Neural progenitor cell (in vitro differentiated cells): Measurements from ENCODE around the gene NT5DC3. TPM values are rescaled to one million over a fixed set of nuclear protein-coding genes. Genes with fewer than 3 reads are reported as not detected.

Experiments used
- DNase-seq: peaks from one replicate; pipeline ENCODE4 v3.0.0-alpha.2; 2016; ENCODE audit warnings: low spot score
- H2AFZ ChIP-seq: fragments of 200-600 bp; sonication (generic); replicated peaks from 2 replicates; pipeline ENCODE4 v1.6.1; 2016; ENCODE audit warnings: antibody characterized with exemption
- H3F3A ChIP-seq: fragments of 200-600 bp; sonication (generic); 2 replicates; pipeline ENCODE4 v1.6.1; 2016; ENCODE audit warnings: antibody characterized with exemption, low read depth
- H3K27ac ChIP-seq: fragments of 200-600 bp; sonication (generic); 2 replicates; pipeline ENCODE4 v1.5.1; 2016; ENCODE audit warnings: mild to moderate bottlenecking
- H3K27me3 ChIP-seq: fragments of 200-600 bp; sonication (generic); 2 replicates; pipeline ENCODE4 v1.6.1; 2016; ENCODE audit warnings: mild to moderate bottlenecking, moderate library complexity
- H3K36me3 ChIP-seq: fragments of 200-600 bp; sonication (generic); 2 replicates; pipeline ENCODE4 v1.5.1; 2016
- H3K4me1 ChIP-seq: fragments of 200-600 bp; sonication (generic); 2 replicates; pipeline ENCODE4 v1.6.1; 2016; ENCODE audit warnings: mixed run types
- H3K4me2 ChIP-seq: fragments of 200-600 bp; sonication (generic); 2 replicates; pipeline ENCODE4 v1.6.1; 2016
- H3K4me3 ChIP-seq: fragments of 200-600 bp; sonication (generic); 2 replicates; pipeline ENCODE4 v1.5.1; 2016
- H3K79me2 ChIP-seq: fragments of 200-600 bp; sonication (generic); 2 replicates; pipeline ENCODE4 v1.6.1; 2016; ENCODE audit warnings: low read depth
- H3K9ac ChIP-seq: fragments of 200-600 bp; sonication (generic); 2 replicates; pipeline ENCODE4 v1.6.1; 2016
- H3K9me3 ChIP-seq: fragments of 200-600 bp; sonication (generic); 2 replicates; pipeline ENCODE4 v1.5.1; 2016; ENCODE audit warnings: low read depth
- H4K20me1 ChIP-seq: fragments of 200-600 bp; sonication (generic); 2 replicates; pipeline ENCODE4 v1.6.1; 2016; ENCODE audit warnings: low read depth
- H3K27ac Mint-ChIP-seq: 3 replicates; pipeline ENCODE4 v1.8.0; 2021; ENCODE audit warnings: mixed read lengths
- H3K27me3 Mint-ChIP-seq: 2 replicates; pipeline ENCODE4 v1.8.0; 2022; ENCODE audit warnings: low read depth, mild to moderate bottlenecking, inconsistent platforms, moderate library complexity, mixed read lengths; ENCODE audit not compliant: insufficient read depth
- H3K36me3 Mint-ChIP-seq: 3 replicates; pipeline ENCODE4 v1.8.0; 2021; ENCODE audit warnings: mixed read lengths
- H3K4me1 Mint-ChIP-seq: 3 replicates; pipeline ENCODE4 v1.8.0; 2021; ENCODE audit warnings: mixed read lengths
- H3K4me3 Mint-ChIP-seq: 3 replicates; pipeline ENCODE4 v1.8.0; 2021; ENCODE audit warnings: mild to moderate bottlenecking, moderate library complexity, mixed read lengths
- H3K9me3 Mint-ChIP-seq: 3 replicates; pipeline ENCODE4 v1.8.0; 2020; ENCODE audit warnings: mixed read lengths
- CTCF ChIP-seq: fragments of 200-600 bp; sonication (generic); IDR thresholded peaks from 2 replicates; pipeline ENCODE4 v1.5.1; 2017; ENCODE audit warnings: antibody characterized with exemption, mild to moderate bottlenecking
- EZH2 ChIP-seq: fragments of 200-600 bp; sonication (generic); IDR thresholded peaks from 2 replicates; pipeline ENCODE4 v1.6.1; 2017; ENCODE audit warnings: antibody characterized with exemption, mild to moderate bottlenecking, moderate library complexity
- EZH2phosphoT487 ChIP-seq: fragments of 200-600 bp; sonication (generic); IDR thresholded peaks from 2 replicates; pipeline ENCODE4 v1.6.1; 2017; ENCODE audit warnings: antibody characterized with exemption
- total RNA-seq: library from RNA; depleted of rRNA; stranded (reverse); fragments of >200 nt; gene quantifications from 2 replicates; pipeline ENCODE4 v1.2.3, GENCODE V29; 2015; ENCODE audit warnings: low replicate concordance

NT5DC3 gene
- total RNA-seq, 1 donor from 2014 or later = 3.1 TPM

GRCh38 chr12:103858953-103859601 is 18.0 kb upstream of the NT5DC3 start:
- no peaks in the 10 kb centered on the region for H3K9me3 Mint-ChIP-seq
- Histone ChIP-seq H3K36me3 (no peaks in the 10 kb centered on the region), H3K27ac (no peak overlapping the region), H2AFZ (no peak overlapping the region), H3K9me3 (no peaks in the 10 kb centered on the region), H3K4me3 (no peak overlapping the region), H3K9ac (no peak overlapping the region), H3F3A (no peaks in the 10 kb centered on the region), H3K4me2 (no peak overlapping the region), H3K4me1 (no peaks in the 10 kb centered on the region), H4K20me1 (no peaks in the 10 kb centered on the region), H3K79me2 (no peaks in the 10 kb centered on the region), H3K27me3 (no peaks in the 10 kb centered on the region)
- TF ChIP-seq EZH2phosphoT487 (no peak), CTCF (no peak), EZH2 (no peak)
- DNase-seq = no peak
- H3K4me3 Mint-ChIP-seq = no peak overlapping the region
- peaks cover 4% of the 10 kb centered on the region for H3K27me3 Mint-ChIP-seq
- no peaks in the 10 kb centered on the region for H3K36me3 Mint-ChIP-seq
- H3K4me1 Mint-ChIP-seq = no peaks in the 10 kb centered on the region
- no peak overlapping the region for H3K27ac Mint-ChIP-seq

- no peaks in the 10 kb centered on the region for H3F3A ChIP-seq
- Mint-ChIP-seq H3K9me3 (no peaks in the 10 kb centered on the region), H3K36me3 (no peaks in the 10 kb centered on the region), H3K27me3 (peaks cover 4% of the 10 kb centered on the region), H3K4me1 (no peaks in the 10 kb centered on the region), H3K4me3 (no peak overlapping the region), H3K27ac (no peak overlapping the region)
- H3K9me3 ChIP-seq = no peaks in the 10 kb centered on the region
- no peak overlapping the region for H3K9ac ChIP-seq
- no peak overlapping the region for H3K27ac ChIP-seq
- no peaks in the 10 kb centered on the region for H4K20me1 ChIP-seq
- H3K79me2 ChIP-seq = no peaks in the 10 kb centered on the region
- no peaks in the 10 kb centered on the region for H3K36me3 ChIP-seq
- no peaks in the 10 kb centered on the region for H3K4me1 ChIP-seq
- TF ChIP-seq CTCF (no peak), EZH2 (no peak), EZH2phosphoT487 (no peak)
- H3K27me3 ChIP-seq = no peaks in the 10 kb centered on the region
- no peak overlapping the region for H3K4me3 ChIP-seq
- no peak overlapping the region for H3K4me2 ChIP-seq
- no peak overlapping the region for H2AFZ ChIP-seq
- DNase-seq = no peak
Observed at GRCh38 chr12:103858335-103858734, 17.3 kb upstream of the NT5DC3 start.

- no peaks in the 10 kb centered on the region for H3K36me3 Mint-ChIP-seq
- no peaks in the 10 kb centered on the region for H3K27me3 ChIP-seq
- no peak overlapping the region for H2AFZ ChIP-seq
- DNase-seq = no peak
- no peaks in the 10 kb centered on the region for H3F3A ChIP-seq
- H3K79me2 ChIP-seq = no peaks in the 10 kb centered on the region
- TF ChIP-seq EZH2 (no peak), CTCF (no peak), EZH2phosphoT487 (no peak)
- no peak overlapping the region for H3K27ac ChIP-seq
- H3K4me2 ChIP-seq = no peak overlapping the region
- no peak overlapping the region for H3K4me3 Mint-ChIP-seq
- no peaks in the 10 kb centered on the region for H3K9me3 ChIP-seq
- H3K36me3 ChIP-seq = no peaks in the 10 kb centered on the region
- H3K9me3 Mint-ChIP-seq = no peaks in the 10 kb centered on the region
- H3K27me3 Mint-ChIP-seq = peaks cover 4% of the 10 kb centered on the region
- H3K27ac Mint-ChIP-seq = no peak overlapping the region
- no peaks in the 10 kb centered on the region for H4K20me1 ChIP-seq
- H3K4me3 ChIP-seq = no peak overlapping the region
- no peaks in the 10 kb centered on the region for H3K4me1 ChIP-seq
- H3K4me1 Mint-ChIP-seq = peaks cover 6% of the 10 kb centered on the region
- no peak overlapping the region for H3K9ac ChIP-seq
Observed at GRCh38 chr12:103857164-103857563, 16.1 kb upstream of the NT5DC3 start.
